Measurements from ENCODE around the gene LTA. TPM values are rescaled to one million over a fixed set of nuclear protein-coding genes. Genes with fewer than 3 reads are reported as not detected.

The LTA gene
- total and polyA plus RNA-seq, 2 donors (not counting 1 experiment from before 2014, with no cell fraction given): 8.6 to 8.8 TPM

- ChIA-PET POLR2A (interaction anchor here (0.6 to 42.6 kb wide), 3 partner anchors 9 to 175 kb away, joined by 3 to 1450 read pairs (median 4); partner anchors contain the start of genes LST1, LTA, LTB and NCR3), CTCF (interaction anchor here (29.4 kb wide), 1 partner anchor 34 kb away, joined by 2241 read pairs; the partner anchor contains the start of genes LST1, LTB, NCR3 and TNF)
- H3K27me3 ChIP-seq (replicated peaks in 1 of 4; ENCODE audit: control extremely low read depth in 1 of 4, control insufficient read depth in 3 of 4, insufficient read depth in 4 of 4, low read length in 3 of 4): no peaks in the 10 kb centered on the region
- no peak overlapping the region for H2AFZ ChIP-seq (ENCODE audit: insufficient read depth, low read depth, low read length, poor library complexity, severe bottlenecking)
- WGBS (ENCODE audit: insufficient coverage): no CpG with 5 or more reads among the region's 3 CpGs
- Mint-ChIP-seq H3K27ac (no peak overlapping the region), H3K4me3 (no peak overlapping the region), H3K27me3 (no peaks in the 10 kb centered on the region), H3K9me3 (ENCODE audit: insufficient read depth) (no peaks in the 10 kb centered on the region), H3K4me1 (peaks cover 68% of the 10 kb centered on the region)
- intact Hi-C loops (cut with micrococcal nuclease): no loop called here
- H3K9me3 ChIP-seq (ENCODE audit: control extremely low read depth in 1 of 3, control insufficient read depth in 2 of 3, insufficient read depth in 1 of 3, low read length in 2 of 3): no peaks in the 10 kb centered on the region
- H3K9ac ChIP-seq (ENCODE audit: low read length): no peak overlapping the region
- TF ChIP-seq CTCF (IDR thresholded peaks at IDR 0.05) (no peak), EZH2 (IDR thresholded peaks at IDR 0.05; ENCODE audit: borderline replicate concordance, insufficient read depth, low read depth, low read length, poor library complexity, severe bottlenecking) (no peak)
- DNase-seq (no peak), ATAC-seq (ENCODE audit: low read depth) (no peak)
- peak overlapping the region; percentile 35 for H3K4me2 ChIP-seq (replicated peaks; ENCODE audit: low read depth, low read length, poor library complexity, severe bottlenecking)
- H3K4me1 ChIP-seq (ENCODE audit: control insufficient read depth in 2 of 2, insufficient read depth in 2 of 2, low read length in 2 of 2): peaks cover 58 to 64% of the 10 kb centered on the region in 2 donors
- H3K4me3 ChIP-seq (ENCODE audit: control extremely low read depth in 1 of 5, extremely low read depth in 1 of 5, insufficient read depth in 1 of 5, low read depth in 2 of 5, low read length in 4 of 5): no peak overlapping the region
- peaks cover 20% of the 10 kb centered on the region for H4K20me1 ChIP-seq (ENCODE audit: control insufficient read depth, insufficient read depth, low read length, poor library complexity, severe bottlenecking)
- peaks cover 51% of the 10 kb centered on the region for H3K79me2 ChIP-seq (ENCODE audit: control insufficient read depth, insufficient read depth, low read length)
- H3K27ac ChIP-seq (ENCODE audit: low read length in 2 of 2): no peak overlapping the region
- peaks cover 0 to 3% of the 10 kb centered on the region in 2 experiments for H3K36me3 ChIP-seq (replicated peaks in 1 of 2; ENCODE audit: control extremely low read depth in 1 of 2, control insufficient read depth in 1 of 2, extremely low read depth in 1 of 2, insufficient read depth in 2 of 2, low read length in 1 of 2)
These were observed 15.8 kb upstream of the LTA start for GRCh38 chr6:31556307-31556706.

All from B cell (primary cell).